ENCODE data around the gene XPR1.

Gene XPR1

DNA sequence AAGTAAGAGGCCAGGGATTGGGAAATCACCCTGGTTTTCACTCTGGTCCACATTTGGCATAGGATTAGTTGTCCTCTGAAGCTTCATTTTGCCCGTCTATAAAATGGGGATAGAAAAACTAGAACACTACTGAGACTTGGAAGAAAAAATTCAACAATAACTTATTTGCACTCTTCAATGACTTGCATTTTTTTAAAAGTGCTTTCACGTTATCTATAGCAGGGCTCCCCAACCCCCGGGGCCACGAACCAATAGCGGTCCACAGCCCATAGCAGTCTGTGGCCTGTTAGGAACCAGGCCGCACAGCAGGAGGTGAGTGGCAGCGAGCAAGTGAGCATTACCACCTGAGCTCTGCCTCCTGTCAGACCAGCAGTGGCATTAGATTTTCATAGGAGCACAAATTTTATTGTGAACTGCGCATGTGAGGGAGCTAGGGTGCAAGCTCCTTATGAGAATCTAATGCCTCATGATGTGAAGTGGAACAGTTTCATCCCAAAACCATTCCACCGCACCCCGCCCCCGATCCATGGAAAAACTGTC, 283.7 kb downstream of the XPR1 start:
- DNase-seq (ENCODE audit: low read depth, low spot score), result no peak

- DNase-seq (ENCODE audit: low read depth, low spot score), result no peak
Observed at GRCh38 chr1:180916012-180916770, 284.4 kb downstream of the XPR1 start.

GRCh38 chr1:180916771-180917170, 284.9 kb downstream of the XPR1 start:
- DNase-seq (ENCODE audit: low read depth, low spot score), result no peak

GRCh38 chr1:180917306-180918065, 285.7 kb downstream of the XPR1 start:
- no peak for DNase-seq (ENCODE audit: low read depth, low spot score)

DNA sequence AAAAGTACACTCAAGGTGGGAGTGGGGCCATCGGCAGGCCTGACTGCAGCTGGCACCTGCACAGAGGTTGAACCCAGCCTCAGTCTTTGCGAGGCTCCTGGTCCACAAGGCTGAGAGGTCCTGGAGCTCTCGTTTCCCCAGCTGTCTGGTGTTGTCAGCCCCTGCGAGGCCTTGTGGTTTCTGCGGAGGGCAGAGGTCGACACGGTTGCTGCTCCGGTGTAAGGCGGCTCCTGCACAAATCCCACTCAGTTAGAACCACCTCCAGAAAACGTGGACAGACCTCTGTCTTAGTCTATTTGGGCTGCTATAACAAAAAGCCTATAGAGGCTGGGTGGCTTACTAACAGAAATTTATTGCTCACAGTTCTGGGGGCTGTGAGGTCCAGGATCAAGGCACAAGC, 286.7 kb downstream of the XPR1 start:
- DNase-seq (ENCODE audit: low read depth, low spot score), result no peak

DNA sequence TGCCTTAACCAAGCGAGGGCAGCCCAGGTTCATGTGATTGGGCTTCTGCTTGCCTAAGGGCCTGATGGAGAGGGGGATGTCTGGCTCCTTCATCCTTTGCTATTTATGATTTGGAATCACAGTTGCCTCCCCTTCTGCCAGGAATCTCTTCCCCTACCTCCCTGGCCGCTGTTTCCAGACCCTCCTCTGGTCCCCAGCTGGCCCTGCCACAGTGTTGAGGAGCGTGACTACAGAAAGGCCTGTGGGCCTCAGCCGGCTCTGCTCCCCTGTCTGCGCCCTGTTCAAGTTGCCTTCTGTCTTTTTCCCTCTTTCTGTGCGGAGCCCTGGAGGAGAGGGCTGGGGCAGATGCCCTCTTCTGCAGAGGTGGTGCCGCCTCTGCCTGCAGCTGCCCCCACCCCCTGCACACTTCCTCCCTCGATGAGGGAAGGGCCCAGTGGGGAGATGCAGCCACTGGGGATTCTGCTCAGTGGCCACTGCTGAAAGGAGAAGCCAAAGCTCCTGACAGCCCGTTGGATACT, 287.4 kb downstream of the XPR1 start:
- no peak for DNase-seq (ENCODE audit: low read depth, low spot score)

GRCh38 chr1:180920193-180920592, 288.4 kb downstream of the XPR1 start:
- DNase-seq (ENCODE audit: low read depth, low spot score), result no peak

GRCh38 chr1:180920702-180921101, 288.9 kb downstream of the XPR1 start:
- no peak for DNase-seq (ENCODE audit: low read depth, low spot score)

GRCh38 chr1:180921386-180921785, 289.6 kb downstream of the XPR1 start:
- no peak for DNase-seq (ENCODE audit: low read depth, low spot score)

DNA sequence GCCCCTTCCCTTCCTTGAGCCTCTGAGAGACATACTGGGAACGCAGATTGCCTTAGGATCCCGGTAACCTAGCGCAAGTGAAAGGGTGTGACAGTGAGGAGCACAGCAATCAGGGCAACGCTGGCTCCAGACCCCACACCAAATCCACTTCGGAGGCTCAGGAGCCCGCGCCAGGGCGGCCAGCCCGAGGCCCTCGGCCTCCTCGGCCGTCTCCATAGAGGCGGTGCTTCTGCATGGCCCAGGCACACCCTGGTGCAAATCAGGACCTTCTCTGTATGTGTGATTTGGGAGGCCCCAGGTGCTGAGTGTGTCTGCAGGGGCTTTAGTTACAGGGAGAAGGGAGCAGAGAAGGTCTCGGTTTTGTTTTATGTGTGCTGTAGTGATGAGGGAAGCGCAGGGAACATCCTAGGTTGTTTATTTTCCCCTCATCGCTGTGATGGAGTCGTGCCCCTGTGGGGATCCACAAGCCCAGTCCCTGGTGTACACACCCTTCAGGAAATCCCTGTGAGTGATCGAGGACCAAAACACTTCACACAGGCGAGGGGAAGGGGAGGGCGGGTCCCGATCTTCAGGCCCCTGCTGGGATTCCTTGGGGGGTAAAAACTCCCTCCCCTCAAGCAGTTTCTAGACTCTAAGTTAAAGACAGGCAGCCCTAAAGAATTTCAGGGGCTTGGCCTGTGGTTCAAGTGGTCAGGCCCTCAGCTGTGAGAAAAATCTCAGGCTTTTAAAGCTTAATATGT, 290.2 kb downstream of the XPR1 start:
- no peak for DNase-seq (ENCODE audit: low read depth, low spot score)

DNA sequence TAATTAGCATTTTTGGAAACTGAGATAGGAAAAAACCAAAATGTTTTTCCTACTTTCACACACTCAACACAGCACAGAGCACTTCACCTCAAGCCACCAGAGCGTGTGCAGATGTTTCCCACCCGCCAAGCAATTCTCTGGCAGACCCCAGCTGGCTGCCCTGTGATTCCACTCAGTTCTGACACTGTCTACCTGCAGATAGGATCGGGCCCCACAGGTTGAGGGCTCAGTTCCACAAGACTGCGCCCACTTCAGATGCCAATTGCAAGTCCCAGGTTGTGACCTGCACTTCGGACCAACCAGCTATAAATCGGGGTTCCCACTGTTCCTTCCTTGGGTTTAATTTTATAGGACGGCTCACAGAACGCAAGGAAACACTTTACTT, 290.8 kb downstream of the XPR1 start:
- no peak for DNase-seq (ENCODE audit: low read depth, low spot score)

DNA sequence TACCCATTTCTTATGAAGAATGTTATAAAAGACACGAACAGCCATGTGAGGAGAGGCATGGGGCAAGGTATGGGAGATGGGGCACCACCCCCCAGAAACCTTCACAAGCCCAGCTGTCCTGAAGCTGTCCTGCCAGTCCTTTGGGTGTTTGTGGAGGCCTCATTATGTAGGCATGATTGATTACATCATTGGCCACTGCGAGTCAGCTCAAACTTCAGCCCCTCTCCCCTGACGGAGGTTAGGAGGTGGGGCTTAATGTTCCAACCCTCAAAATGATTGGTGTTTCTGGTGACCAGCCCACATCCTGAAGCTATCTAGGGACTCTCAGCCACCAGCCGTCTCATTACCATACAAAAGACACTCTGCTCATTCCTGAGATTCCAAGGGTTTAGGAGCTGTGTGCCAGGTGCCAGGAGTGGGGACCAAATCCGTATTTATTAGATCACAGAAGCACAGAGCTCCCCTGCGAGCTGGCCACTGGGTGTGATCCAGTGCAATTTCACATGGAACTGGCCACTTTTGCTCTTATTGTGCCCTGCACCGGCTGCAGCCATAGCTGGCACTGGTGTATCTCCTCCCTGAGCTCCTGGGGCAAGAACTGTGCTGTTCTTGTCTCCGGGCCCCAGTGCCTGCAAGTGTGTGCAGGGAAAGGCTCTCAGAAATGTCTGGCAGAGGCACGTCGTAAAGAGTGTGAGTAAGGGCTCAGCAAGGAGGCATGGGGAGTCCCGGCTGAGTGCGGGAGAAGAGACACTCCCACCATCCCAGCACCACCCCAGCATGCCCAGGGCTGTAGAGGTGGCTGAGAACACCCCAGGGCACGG, 291.4 kb downstream of the XPR1 start:
- no peak for DNase-seq (ENCODE audit: low read depth, low spot score)

DNA sequence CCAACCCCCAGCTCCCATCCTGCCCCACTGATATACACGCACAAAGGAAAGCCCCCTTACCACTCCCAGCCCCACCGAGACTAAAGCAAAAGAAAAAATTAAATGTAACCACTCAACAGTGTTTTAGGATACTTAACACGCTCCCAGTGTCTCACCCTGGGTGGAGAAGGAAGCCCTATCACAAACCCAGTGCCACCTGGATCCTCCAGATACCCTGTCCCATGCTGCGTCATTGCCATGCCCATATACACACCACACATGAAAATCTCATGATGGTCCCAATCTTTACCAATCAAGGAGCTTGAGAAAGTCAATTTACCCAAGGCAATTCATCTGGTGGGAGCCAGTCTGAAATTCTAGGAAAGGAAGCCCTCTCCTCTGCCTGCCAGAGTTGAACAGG, 292.1 kb downstream of the XPR1 start:
- DNase-seq (ENCODE audit: low read depth, low spot score), result no peak

- no peak for DNase-seq (ENCODE audit: low read depth, low spot score)
Observed at GRCh38 chr1:180924939-180925338, 293.1 kb downstream of the XPR1 start.

GRCh38 chr1:180925471-180926051, 293.7 kb downstream of the XPR1 start:
- DNase-seq (ENCODE audit: low read depth, low spot score), result no peak

DNA sequence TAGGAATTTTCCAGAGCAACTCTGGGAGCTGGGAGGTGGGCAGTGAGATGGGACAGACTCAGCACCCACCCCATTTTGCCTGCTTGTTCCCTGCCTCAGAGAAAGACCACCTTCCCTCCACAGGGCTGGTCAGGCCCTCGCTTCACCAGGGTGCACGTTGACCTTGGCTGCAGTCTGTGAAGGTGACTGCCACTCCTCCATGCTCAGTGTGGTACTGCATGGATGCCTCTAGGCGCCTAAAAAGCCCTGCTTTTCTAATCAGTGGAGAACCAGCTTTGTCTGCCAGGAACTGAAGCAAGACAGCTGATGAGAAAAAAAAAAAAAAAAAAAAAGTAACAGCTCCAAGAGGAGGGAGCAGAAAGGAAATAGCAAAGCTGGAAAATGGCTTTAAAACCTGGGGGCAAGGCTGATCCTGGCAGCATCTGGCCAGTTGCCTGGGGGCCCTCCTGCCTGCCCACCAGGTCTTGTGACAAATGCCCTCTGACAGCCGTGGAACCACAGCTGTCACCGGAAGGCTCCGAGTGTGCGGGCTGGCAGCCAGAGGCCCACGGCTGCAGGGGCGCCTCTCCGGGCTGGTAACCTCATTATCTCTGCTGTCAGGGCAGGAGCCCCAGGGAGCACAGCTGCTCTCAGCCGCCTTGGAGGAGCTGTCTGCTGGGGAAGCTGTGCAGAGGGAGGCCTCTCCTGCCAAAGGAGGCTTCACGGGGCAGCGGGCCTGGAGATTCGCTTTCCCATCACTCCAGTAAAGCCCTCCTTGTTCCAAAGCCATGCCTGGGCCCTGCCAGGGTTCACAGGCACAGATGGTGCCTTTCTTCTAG, 294.6 kb downstream of the XPR1 start:
- no peak for DNase-seq (ENCODE audit: low read depth, low spot score)

DNA sequence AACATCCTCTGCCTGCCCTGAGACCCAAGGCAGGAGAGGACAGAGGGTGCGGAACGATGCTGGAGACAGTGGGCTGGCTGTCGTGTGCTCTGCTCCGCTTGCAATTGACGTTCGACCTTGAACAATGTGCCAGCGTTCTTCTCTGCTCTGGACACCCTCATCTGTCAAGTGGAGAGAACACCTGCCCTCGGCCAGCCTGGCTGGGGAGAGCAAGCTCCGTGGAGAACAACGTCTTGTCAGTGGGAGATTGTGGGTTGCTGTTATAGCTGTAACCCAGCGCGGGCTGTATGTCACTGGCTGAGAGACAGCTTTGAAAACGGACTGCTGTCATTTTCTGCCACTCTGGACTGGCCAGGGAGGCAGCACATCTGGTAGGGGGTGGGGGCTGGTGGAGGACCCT, 295.5 kb downstream of the XPR1 start:
- DNase-seq (ENCODE audit: low read depth, low spot score), result no peak

- DNase-seq (ENCODE audit: low read depth, low spot score), result no peak
Observed at GRCh38 chr1:180927841-180928240, 296.0 kb downstream of the XPR1 start.

- DNase-seq (ENCODE audit: low read depth, low spot score), result no peak
Observed at GRCh38 chr1:180928331-180929230, 296.8 kb downstream of the XPR1 start.
